ENCODE data around the gene NUDT1.

- TF ChIP-seq, protein P1, sequence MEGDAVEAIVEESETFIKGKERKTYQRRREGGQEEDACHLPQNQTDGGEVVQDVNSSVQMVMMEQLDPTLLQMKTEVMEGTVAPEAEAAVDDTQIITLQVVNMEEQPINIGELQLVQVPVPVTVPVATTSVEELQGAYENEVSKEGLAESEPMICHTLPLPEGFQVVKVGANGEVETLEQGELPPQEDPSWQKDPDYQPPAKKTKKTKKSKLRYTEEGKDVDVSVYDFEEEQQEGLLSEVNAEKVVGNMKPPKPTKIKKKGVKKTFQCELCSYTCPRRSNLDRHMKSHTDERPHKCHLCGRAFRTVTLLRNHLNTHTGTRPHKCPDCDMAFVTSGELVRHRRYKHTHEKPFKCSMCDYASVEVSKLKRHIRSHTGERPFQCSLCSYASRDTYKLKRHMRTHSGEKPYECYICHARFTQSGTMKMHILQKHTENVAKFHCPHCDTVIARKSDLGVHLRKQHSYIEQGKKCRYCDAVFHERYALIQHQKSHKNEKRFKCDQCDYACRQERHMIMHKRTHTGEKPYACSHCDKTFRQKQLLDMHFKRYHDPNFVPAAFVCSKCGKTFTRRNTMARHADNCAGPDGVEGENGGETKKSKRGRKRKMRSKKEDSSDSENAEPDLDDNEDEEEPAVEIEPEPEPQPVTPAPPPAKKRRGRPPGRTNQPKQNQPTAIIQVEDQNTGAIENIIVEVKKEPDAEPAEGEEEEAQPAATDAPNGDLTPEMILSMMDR (IDR thresholded peaks at IDR 0.05) = no peak
- no peak for TF ChIP-seq POLR2A (IDR thresholded peaks at IDR 0.05)
Observed at GRCh38 chr7:2211259-2211880, 30.7 kb upstream of the NUDT1 start.
